HepG2 (cell line): ENCODE results near the gene SPC24. TPM values are rescaled to one million over a fixed set of nuclear protein-coding genes. Genes with fewer than 3 reads are reported as not detected.

Source experiments
- CBX2 ChIP-seq, 2 experiments: fragments of 200-600 bp in 1 of 2; sonication (generic); formaldehyde crosslinking in 1 of 2; IDR thresholded peaks; 2 replicates each; pipeline versions ENCODE4 v1.7.0 to v1.8.1; 2018 to 2022; ENCODE audit warnings: low read depth in 2 of 2, low read length in 1 of 2, mild to moderate bottlenecking in 1 of 2, missing genetic modification reagents in 1 of 2
- CEBPB ChIP-seq: IDR thresholded peaks from 2 replicates; pipeline ENCODE4 v1.6.1; 2011; ENCODE audit warnings: low read depth, low read length, improper control_type of control experiment, borderline replicate concordance
- FIP1L1 ChIP-seq: fragments of 200-400 bp; formaldehyde crosslinking; IDR thresholded peaks from 2 replicates; pipeline ENCODE4 v1.6.1; 2018; ENCODE audit warnings: low read depth, mild to moderate bottlenecking, low read length, moderate library complexity, borderline replicate concordance; ENCODE audit not compliant: insufficient read depth
- MEF2D ChIP-seq: sonication (generic); formaldehyde crosslinking; IDR thresholded peaks from 2 replicates; pipeline ENCODE4 v1.5.1; 2020; ENCODE audit warnings: mild to moderate bottlenecking, missing genetic modification reagents
- NR1H2 ChIP-seq: sonication (generic); formaldehyde crosslinking; IDR thresholded peaks from 2 replicates; pipeline ENCODE4 v1.8.1; 2022; ENCODE audit warnings: low read depth, missing genetic modification reagents, borderline replicate concordance
- PLSCR1 ChIP-seq: sonication (generic); formaldehyde crosslinking; IDR thresholded peaks from 2 replicates; pipeline ENCODE4 v1.5.0; 2020; ENCODE audit warnings: missing genetic modification reagents, mild to moderate bottlenecking, borderline replicate concordance
- RARA ChIP-seq: IDR thresholded peaks from 2 replicates; pipeline ENCODE4 v1.6.1; 2016; ENCODE audit warnings: missing genetic modification reagents, missing compliant biosample characterization
- TFE3 ChIP-seq: IDR thresholded peaks from 2 replicates; pipeline ENCODE4 v1.6.1; 2016
- TP53 ChIP-seq: sonication (generic); formaldehyde crosslinking; conservative IDR thresholded peaks from 2 replicates; pipeline ENCODE4 v1.4.0; 2020; ENCODE audit warnings: missing genetic modification reagents
- ZNF225 ChIP-seq: sonication (generic); formaldehyde crosslinking; IDR thresholded peaks from 2 replicates; pipeline ENCODE4 v1.4.0; 2020; ENCODE audit warnings: mild to moderate bottlenecking, missing genetic modification reagents
- ZNF362 ChIP-seq: sonication (generic); formaldehyde crosslinking; IDR thresholded peaks from 2 replicates; pipeline ENCODE4 v1.4.0; 2020; ENCODE audit warnings: missing genetic modification reagents, mild to moderate bottlenecking, borderline replicate concordance
- ZNF430 ChIP-seq: sonication (generic); formaldehyde crosslinking; IDR thresholded peaks from 2 replicates; pipeline ENCODE4 v1.9.0; 2021; ENCODE audit warnings: mild to moderate bottlenecking, missing genetic modification reagents
- polyA plus RNA-seq, 8 experiments: library from polyadenylated mRNA; depleted of rRNA in 3 of 8; stranded (reverse) in 7 of 8; unstranded in 1 of 8; fragments of >200 nt; fragmentation: Illumina TruSeq in 4 of 8; extraction: Trizol in 4 of 8; gene quantifications; 2 replicates each; pipeline versions ENCODE4 v1.2.1 to v1.2.3, GENCODE V29; 2011 to 2016; ENCODE audit warnings: low read depth in 4 of 8, missing spikeins in 1 of 8, mixed read lengths in 1 of 8; ENCODE audit not compliant: insufficient read depth in 1 of 8
- total RNA-seq, 5 experiments: library from RNA; depleted of rRNA; stranded (reverse); fragments of >200 nt; fragmentation: Illumina TruSeq; extraction: Trizol; gene quantifications; 2 replicates each; pipeline ENCODE4 v1.2.3, GENCODE V29; 2016; ENCODE audit warnings: low read depth in 1 of 5
- TF ChIP-seq, protein P1 (sequence below): sonication (generic); formaldehyde crosslinking; conservative IDR thresholded peaks from 2 replicates; pipeline ENCODE4 v1.5.0; 2020; ENCODE audit warnings: missing genetic modification reagents
- TF ChIP-seq, protein P2 (sequence below): sonication (generic); formaldehyde crosslinking; IDR thresholded peaks from 2 replicates; pipeline ENCODE4 v1.8.0; 2022; ENCODE audit warnings: mild to moderate bottlenecking, missing genetic modification reagents, borderline replicate concordance
- TF ChIP-seq, protein P3 (sequence below): sonication (generic); formaldehyde crosslinking; IDR thresholded peaks from 2 replicates; pipeline ENCODE4 v1.4.0; 2020; ENCODE audit warnings: missing genetic modification reagents, borderline replicate concordance
- TF ChIP-seq, protein P4 (sequence below): sonication (generic); formaldehyde crosslinking; IDR thresholded peaks from 2 replicates; pipeline ENCODE4 v1.4.0; 2020; ENCODE audit warnings: missing genetic modification reagents

SPC24 gene
- total and polyA plus RNA-seq, 2 of the 13 experiments (the other 11 are each of a cell fraction or from before 2014, with no cell fraction given): 10.0 to 46.2 TPM

DNA sequence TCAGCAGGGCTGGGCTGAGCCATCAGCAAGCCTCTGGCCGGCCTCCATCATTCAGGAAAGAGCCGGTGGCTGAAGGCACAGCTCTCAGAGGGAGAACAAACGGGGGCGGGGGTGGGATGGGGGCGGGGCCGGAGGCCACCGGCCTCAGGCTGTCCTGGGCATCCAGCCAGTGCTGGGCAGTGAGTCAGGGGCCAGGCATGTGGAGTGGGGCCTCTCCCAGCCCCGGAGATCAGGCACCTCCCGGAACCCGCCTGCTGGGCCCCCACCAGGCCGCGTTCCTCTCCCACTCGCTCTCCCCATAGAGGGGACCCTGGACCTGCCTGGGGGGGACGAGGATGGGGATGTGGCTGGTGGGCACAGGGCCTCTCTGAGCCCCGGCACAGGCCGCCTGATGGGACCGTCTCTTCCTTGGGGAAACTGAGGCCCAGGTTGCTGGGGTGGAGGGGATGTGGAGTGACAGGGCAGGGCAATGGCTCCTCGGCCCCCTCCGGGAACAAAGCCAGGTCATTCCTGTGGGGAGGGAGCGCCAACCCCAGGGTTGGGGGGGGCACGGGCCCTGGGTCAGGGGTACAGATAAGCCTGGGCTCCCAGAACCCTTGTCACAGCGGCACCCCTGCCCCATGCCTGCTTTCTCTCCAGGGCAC is 12.9 kb downstream of the SPC24 start (continued):
- no peak; the same call in 1 of the 2 replicates for TF ChIP-seq ZNF362 (CRISPR knock-in tag)
- no peak; the same call in 1 of the 2 replicates for TF ChIP-seq FIP1L1
- no peak for TF ChIP-seq NR1H2 (CRISPR knock-in tag)
- TF ChIP-seq TP53: no peak; the same call in 1 of the 2 replicates
- TF ChIP-seq, protein P1, sequence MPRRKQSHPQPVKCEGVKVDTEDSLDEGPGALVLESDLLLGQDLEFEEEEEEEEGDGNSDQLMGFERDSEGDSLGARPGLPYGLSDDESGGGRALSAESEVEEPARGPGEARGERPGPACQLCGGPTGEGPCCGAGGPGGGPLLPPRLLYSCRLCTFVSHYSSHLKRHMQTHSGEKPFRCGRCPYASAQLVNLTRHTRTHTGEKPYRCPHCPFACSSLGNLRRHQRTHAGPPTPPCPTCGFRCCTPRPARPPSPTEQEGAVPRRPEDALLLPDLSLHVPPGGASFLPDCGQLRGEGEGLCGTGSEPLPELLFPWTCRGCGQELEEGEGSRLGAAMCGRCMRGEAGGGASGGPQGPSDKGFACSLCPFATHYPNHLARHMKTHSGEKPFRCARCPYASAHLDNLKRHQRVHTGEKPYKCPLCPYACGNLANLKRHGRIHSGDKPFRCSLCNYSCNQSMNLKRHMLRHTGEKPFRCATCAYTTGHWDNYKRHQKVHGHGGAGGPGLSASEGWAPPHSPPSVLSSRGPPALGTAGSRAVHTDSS (CRISPR knock-in tag): peak; percentile 70; the same call in 1 of the 2 replicates
- TF ChIP-seq, protein P2, sequence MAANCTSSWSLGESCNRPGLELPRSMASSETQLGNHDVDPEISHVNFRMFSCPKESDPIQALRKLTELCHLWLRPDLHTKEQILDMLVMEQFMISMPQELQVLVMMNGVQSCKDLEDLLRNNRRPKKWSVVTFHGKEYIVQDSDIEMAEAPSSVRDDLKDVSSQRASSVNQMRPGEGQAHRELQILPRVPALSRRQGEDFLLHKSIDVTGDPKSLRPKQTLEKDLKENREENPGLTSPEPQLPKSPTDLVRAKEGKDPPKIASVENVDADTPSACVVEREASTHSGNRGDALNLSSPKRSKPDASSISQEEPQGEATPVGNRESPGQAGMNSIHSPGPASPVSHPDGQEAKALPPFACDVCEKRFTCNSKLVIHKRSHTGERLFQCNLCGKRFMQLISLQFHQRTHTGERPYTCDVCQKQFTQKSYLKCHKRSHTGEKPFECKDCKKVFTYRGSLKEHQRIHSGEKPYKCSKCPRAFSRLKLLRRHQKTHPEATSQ (CRISPR knock-in tag): no peak
- peak; percentile 13; the same call in 1 of the 2 replicates for TF ChIP-seq ZNF430 (CRISPR knock-in tag)
- no peak for TF ChIP-seq PLSCR1 (CRISPR knock-in tag)
- TF ChIP-seq, protein P3, sequence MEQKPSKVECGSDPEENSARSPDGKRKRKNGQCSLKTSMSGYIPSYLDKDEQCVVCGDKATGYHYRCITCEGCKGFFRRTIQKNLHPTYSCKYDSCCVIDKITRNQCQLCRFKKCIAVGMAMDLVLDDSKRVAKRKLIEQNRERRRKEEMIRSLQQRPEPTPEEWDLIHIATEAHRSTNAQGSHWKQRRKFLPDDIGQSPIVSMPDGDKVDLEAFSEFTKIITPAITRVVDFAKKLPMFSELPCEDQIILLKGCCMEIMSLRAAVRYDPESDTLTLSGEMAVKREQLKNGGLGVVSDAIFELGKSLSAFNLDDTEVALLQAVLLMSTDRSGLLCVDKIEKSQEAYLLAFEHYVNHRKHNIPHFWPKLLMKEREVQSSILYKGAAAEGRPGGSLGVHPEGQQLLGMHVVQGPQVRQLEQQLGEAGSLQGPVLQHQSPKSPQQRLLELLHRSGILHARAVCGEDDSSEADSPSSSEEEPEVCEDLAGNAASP (CRISPR knock-in tag): peak; percentile 64; the same call in 1 of the 2 replicates
- TF ChIP-seq, protein P4, sequence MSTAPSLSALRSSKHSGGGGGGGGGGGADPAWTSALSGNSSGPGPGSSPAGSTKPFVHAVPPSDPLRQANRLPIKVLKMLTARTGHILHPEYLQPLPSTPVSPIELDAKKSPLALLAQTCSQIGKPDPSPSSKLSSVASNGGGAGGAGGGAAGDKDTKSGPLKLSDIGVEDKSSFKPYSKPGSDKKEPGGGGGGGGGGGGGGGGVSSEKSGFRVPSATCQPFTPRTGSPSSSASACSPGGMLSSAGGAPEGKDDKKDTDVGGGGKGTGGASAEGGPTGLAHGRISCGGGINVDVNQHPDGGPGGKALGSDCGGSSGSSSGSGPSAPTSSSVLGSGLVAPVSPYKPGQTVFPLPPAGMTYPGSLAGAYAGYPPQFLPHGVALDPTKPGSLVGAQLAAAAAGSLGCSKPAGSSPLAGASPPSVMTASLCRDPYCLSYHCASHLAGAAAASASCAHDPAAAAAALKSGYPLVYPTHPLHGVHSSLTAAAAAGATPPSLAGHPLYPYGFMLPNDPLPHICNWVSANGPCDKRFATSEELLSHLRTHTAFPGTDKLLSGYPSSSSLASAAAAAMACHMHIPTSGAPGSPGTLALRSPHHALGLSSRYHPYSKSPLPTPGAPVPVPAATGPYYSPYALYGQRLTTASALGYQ (CRISPR knock-in tag): peak; percentile 46; the same call in 1 of the 2 replicates
- no peak for TF ChIP-seq CBX2 (IDR thresholded peaks at IDR 0.05; ENCODE audit: low read depth, low read length)
- TF ChIP-seq CBX2 (CRISPR knock-in tag; IDR thresholded peaks at IDR 0.05; ENCODE audit: low read depth): no peak
- TF ChIP-seq RARA (CRISPR knock-in tag): peak; percentile 70
- TF ChIP-seq TFE3: no peak
- TF ChIP-seq ZNF225 (CRISPR knock-in tag): no peak
- no peak for TF ChIP-seq CEBPB
- TF ChIP-seq MEF2D: no peak
